NCI-H226 (cell line): ENCODE data around the gene SPATA46.
"Not testable (repeated sequence)": the region's sequence is repeated elsewhere in the genome, so short reads cannot be mapped to it uniquely, and the experiment has no call there.

ENCODE experiments used
- DNase-seq: peaks from one replicate; pipeline ENCODE4 v3.0.0-alpha.2; 2015

SPATA46 gene

DNA sequence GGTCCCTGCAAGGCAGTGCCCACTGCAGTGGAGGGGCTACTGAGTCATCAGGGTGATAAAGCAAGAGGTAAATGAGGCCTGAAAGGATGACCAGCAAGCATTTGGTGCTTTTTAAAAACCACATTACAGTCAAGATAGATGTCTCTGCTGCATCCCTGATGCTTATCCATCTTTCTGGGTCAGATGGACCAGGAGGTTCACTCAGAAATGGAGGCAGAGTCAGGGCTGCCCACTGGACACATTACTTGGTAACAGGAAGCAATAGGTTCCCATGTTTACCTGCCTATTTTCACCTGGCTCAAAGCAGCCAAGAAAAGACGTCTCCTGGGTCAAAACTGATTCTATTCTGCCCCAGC lies 3.6 kb downstream of the SPATA46 start:
- no peak for DNase-seq

DNA sequence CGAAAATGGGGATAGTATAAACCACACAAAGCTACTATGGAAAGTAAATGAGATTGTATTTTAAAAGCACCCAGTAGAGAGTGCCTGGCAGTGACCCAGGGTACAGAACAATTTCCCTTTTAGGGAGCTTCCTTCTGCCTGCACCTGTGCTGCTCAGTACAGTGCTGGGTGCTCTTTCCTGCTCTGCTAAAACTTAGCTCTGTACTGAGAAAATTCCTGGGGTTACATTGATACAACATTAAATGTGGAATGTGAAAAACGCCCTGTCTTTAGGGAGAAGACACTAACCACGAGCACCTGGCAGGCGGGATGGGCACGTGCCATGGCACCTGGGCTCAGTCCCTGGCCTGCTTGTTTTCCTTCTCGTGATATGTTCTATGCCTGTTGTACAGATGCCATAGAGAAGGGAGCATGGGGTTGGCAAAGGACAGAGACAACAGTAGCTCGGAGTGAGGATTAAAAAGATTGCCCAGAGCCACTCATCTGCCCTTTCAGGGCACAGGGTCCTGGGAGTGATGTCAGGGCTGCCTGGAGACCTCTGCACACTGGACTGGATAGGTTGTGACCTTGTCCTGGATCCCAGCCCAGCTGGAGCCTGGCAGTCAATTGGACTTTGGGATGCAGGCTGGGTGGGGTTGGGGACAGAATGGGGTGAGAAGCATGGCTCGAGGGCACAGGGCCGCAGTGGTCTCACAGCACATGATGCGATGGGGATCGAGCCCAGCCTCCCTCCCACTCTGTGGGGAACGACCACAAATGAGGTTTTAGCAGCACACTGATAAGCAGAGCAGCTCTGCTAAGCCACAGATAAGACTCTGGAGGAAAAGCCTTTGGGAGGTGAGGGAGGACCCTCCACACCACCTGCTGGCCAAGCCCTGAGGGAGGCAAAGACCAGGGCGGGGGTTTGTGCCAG lies 4.2 kb downstream of the SPATA46 start:
- DNase-seq: peak; percentile 79

DNA sequence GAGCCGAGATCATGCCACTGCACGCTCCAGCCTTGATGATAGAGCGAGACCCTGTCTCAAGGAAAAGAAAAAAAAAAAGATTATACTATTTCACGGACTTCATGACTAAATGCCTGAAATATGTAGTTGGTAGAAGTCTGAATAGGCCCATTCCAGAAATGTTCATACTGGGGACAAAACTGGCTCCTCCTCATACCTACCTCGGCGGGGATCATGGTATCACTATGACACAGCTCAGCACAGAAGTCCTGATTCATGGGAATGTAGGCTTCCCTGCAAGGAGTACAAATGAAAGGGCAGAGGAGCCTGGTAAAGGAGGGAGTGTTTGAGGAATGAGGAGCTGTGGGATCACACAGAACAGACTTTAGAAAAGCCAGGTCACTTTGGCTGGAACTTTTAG lies 5.0 kb downstream of the SPATA46 start:
- DNase-seq: peak; percentile 51

DNA sequence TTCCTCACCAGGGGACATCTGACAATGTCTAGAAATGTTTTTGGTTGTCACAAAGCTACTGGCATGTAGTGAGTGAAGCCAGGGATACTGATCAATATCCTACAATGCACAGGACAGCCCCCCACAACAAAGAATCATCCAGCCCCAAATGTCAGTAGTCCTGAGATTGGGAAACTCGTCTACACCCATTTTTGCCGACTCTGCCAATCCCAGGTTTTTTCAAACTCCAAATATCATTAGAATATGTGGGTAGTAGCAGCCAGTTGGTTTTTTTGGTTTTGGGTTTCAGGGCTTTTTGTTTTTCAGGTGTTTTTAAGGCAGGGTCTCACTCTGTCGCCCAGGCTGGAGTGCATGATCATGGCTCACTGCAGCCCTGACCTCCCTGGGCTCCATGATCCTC lies 5.9 kb downstream of the SPATA46 start:
- DNase-seq: no peak

DNA sequence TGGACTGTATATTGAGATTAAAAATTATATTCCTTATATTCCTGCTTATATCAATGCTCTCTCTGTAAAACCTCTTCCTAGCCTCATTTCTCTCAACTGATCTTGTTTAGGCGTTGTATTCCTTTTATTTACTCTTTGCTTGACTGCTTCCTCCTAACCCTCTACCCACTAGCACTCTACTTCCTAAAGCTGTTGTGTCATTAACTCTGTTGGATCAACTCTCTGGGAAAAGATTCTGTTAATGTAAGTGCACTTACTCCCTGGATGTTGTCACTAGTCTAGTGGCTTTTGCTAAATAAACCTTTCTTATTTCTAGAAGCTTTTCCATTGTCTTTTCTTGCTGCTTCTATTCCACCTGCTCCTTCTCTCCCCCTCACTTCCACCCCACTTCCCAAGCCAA lies 6.5 kb downstream of the SPATA46 start:
- DNase-seq: no peak

DNA sequence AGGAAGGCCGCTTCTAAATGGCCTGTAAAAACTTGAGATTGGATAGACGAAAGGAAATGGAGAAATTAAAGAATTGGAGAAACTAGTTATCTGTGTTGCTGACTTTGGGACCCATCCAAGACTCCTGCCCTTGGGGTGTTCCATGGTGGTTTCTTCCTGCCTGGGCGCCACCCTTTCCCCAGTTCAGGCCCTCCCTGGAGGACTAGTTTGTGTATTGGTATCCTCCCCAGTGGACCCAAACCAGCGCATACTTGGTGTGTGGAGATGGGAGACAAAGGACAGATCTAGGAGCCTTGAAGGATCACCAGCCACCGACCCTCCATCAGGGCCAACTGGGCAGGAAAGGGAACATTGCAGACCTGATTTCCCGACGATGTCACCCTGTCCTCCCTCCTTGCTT lies 7.1 kb downstream of the SPATA46 start:
- no peak for DNase-seq

DNA sequence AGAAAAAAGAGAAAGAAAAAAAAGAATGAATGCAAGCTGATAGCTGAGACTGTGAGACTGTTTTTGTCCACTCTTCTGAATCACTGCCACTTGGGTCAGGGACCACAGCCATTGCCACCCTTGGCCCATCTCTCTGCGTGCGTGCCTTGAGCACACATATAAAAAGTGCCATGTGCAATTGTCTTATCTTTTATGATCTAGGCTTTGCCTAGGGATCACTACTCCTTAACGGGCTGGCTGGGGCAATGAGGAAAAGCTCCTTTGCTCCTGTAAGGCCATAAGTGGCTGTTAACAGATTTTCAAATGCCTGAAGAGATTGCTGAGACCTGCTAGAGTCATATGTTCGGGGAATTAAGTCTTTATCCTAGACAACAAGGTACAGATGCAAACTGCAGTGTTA lies 8.2 kb downstream of the SPATA46 start:
- no peak for DNase-seq

DNA sequence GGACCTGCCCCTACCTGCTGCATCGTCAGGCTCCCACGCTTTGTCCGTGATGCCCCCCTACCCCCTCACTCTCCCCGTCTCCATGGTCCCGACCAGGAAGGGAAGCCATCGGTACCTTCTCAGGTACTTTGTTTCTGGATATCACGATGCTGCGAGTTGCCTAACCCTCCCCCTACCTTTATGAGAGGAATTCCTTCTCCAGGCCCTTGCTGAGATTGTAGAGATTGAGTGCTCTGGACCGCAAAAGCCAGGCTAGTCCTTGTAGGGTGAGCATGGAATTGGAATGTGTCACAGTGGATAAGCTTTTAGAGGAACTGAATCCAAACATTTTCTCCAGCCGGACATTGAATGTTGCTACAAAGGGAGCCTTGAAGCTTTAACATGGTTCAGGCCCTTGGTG lies 8.9 kb downstream of the SPATA46 start:
- no peak for DNase-seq

DNA sequence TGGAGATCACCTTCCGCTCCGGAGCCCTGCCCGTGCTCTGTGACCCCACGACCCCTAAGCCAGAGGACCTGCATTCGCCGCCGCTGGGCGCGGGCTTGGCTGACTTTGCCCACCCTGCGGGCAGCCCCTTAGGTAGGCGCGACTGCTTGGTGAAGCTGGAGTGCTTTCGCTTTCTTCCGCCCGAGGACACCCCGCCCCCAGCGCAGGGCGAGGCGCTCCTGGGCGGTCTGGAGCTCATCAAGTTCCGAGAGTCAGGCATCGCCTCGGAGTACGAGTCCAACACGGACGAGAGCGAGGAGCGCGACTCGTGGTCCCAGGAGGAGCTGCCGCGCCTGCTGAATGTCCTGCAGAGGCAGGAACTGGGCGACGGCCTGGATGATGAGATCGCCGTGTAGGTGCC lies 9.6 kb downstream of the SPATA46 start:
- no peak for DNase-seq

DNA sequence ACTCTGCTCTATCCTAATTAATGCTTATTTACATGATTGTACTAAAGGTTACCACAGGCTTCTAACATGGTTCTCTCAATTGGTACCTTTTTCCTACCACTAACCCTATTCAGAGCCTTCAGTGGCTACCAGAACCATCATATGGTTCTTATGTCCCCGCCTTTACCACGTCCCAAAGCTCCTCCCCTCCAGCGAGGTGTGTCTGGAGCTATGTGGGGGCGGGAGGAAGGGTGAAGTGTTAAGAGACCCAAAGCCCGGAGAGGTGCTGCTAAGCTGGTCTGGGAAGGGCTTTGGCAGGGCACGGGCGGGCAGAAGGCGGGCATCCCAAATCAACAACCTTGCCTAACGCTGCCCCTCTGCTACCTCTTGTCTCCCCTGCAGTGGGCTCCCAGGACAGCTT lies 10.0 kb downstream of the SPATA46 start:
- no peak for DNase-seq

DNA sequence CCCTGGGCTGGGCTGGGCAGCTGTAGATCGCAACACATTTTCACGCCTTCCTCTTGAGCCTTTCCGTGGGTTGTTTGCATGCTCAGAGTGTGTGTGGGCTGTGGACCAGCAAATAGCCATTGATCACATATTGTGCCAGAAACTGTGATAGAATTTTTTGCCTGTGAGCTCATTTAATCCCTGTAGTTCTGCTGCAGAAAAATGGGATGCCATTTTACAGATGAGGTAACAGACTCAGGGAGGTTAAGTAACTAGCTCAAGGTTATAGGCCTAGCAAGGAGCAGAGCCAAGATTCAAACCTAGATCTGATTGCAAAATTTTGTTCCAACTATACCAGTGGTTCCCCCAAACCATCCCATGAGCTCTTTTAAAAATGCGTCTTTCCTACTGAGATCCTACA lies 10.5 kb downstream of the SPATA46 start:
- DNase-seq: no peak

DNA sequence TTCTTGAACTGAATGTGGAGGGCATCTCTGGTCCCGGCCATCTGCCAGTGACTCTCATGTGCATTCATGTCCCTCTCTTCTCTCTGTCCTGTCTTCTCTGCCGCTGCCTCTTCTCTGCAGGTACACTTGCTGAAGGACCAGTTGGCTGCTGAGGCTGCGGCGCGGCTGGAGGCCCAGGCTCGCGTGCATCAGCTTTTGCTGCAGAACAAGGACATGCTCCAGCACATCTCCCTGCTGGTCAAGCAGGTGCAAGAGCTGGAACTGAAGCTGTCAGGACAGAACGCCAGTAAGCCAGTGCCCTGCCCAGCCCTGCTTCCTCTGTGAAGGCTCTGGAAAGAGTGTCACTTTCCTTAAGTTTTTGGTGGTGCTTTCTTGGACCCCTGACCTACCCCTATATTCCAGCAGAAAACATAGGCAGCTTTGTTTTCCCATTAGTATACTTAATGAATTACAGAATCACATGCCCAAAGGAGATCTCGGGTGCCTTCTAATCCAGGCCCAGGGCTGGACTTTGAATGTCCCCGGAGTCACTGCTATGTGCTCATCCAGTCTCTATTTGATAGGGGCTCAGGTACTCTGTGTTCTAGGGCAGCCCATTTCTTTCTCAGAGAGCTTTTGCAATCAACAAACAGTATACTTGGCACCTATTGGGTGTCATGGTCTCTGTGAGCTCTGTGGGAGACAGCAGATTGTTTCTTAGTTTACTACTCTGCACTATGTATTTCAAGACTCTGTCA lies 11.2 kb downstream of the SPATA46 start:
- no peak for DNase-seq

DNA sequence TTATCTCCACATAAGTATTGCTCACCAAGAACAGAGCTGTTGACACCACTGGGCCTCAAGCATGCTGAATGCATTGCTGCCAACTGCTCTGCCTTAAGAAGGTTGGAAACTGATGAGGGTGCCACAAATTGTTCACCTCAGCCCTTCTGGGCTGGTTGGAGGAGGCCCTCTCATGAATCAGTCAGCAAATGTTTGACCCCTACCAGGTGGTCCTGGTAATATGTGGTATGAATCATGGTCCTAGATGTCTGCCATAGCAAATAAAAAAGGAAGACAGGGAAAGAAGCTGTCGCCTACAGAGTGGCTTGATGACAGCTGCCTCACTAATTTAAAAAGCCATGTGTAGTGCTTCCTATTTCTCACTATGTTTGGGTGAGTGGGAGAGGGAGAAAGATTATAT lies 12.2 kb downstream of the SPATA46 start:
- DNase-seq: no peak

DNA sequence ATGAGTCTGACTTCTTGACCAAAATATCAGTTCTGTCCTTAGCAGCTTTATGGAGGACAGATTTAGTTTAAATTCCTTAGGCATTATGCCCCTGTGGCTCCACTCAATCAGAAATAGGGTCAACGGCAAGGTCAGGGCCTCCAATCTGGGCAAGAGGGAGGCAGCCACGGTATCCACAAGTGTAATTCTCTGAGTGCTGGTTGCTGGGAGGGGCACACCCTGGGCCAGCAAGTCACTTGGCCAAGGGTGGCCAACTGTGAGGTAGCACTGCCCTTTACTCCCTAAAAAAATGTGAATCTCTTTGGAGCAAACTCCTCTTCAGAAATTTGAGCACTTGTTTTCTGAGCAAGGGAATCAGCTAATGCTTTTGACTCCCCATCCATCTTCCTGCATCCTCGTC lies 12.8 kb downstream of the SPATA46 start:
- DNase-seq: no peak

DNA sequence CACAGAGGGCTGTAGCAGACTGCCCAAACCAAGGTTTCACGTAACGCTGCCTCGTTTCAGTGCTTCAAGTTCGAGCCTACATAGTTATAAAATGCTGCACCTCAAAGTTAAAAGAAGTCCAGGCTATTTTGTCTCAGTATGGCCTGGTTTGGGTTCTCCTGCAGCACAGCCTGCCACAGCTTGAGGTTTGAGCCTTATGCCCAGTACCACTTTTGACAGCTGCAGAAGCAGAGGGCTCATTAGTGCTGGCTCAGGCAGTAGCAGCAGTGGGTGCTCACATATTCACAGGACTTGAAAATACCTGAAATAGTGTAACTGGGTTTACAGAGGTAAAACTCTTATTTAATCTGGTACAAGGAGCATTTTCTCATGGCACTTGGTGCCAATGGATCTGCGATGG lies 15.3 kb downstream of the SPATA46 start:
- no peak for DNase-seq

DNA sequence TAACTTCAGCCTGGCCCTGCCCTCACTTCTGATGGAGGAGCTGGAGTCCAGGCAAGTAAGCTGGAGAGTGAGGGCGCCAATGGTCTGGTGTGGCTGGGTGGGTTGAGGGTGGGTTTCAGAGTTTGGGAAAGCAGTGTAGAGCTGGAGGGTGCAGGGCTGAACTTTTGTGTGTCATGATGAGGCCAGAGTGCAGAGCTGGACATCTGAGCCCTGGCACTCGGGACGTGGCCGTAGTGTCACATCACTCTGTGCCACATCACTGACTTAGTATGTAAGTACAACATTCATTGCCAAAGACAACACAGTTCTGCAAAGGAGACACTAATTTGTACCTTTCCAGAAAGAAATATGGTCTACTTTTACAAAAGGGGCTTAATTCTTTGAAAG lies 15.8 kb downstream of the SPATA46 start:
- DNase-seq: no peak

DNA sequence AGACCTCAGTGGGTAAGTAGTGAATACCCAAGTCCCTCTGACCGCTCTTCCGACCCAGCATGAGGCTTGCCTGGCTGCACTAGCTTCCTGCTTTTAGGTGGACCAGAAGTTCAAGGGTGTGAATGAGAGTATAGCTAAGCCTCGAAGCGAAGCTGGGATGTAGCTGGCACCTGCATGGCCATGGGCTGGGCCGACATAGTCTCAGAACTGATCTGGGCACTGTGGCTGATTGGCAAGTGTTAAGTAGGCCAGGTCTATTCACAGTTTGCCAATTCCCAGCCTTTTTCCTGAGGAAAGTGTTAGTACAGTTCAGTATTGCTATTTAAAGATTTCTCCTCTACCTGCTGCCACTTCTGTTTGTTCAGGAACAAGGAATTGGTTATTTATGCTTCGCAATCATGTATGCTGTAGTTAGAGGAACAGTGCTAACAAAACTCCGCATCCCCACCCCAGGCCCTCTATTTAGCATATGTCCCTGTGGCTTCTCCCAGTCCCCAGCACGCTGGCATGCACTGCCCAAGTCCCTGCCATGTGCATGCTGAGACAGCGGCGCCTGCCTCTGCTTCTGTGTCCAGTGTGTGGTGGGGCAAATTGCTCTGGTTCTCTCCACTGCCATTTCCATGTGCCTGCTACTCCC lies 16.3 kb downstream of the SPATA46 start:
- DNase-seq: no peak

DNA sequence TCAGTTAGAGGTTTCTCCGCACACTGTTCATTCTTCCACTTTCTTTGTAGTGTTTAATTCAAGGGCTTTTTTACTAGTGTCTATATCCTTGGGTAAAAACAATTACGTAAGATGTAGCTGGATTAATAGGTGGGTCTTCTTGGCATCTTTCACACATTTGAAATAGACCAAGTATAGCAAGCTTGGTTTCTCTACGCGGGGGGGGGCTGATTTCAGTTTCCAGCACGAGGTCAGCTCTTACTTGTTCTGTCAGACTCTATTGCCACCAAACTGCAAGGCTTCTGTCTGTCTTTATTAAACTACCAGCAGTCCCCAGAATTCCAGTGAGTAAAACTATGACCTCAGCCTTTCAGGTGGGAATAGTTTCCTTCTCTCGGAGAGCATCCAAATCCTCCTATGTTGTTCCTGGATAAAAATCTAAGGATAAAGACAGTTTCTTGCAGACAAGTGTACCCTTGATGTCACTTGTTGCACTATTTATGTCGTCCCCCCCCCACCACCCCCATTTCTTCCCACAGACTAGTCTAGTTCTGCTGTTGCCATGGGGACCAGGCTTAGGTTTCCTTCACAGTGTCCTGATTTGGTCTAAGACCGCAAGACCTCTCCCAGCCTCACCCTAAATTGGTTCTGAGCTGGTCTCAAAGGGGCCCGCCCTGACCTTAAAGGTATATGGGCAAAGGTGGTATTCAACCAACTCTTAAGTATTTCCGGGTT lies 17.0 kb downstream of the SPATA46 start:
- no peak for DNase-seq

DNA sequence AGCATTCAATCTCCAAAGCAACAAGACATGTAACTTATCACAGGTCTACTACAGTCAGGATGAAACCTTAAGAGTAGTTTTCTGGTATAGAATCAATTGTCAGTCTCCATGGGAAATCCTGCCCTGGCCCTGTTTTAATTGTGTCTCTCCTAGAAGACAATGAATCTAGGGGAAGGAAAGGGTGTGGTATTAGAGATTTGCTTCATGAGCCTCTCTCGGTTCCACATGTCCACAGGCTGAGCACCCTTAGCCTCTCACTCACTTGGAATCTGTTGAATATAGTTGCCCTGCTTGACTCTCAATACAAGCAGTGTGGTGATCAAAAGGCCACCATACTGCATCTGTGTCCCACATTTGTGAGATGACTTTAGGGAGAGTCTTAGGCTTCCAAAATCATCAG lies 17.7 kb downstream of the SPATA46 start:
- no peak for DNase-seq

DNA sequence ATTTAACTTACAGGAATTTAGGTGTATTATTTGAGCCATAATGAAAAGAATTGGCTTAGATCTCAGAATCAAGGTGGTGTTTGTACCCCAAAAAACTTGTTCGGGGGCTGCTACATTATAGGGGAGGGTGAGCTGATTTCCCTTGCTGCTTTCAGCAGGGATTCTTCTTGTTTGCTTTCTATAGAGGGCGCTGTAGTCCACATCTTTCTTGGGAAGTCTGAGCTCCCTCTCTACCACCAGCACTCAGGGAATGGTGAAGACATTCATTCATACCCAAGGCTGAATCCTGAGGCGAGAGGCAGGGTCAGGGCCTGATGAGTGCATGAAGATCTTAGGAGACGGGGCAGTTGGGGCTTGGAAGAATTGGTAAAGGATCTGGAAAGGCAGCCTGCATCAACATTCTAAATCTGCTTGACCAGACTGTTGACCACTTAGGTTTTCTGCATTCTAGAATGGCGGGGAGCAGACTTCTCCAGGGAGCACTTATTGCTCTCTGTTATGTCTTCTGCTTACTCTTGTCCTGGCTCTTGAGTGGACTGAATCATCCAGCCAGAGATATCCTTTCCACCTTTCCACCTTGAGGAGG lies 18.9 kb downstream of the SPATA46 start:
- DNase-seq: no peak

DNA sequence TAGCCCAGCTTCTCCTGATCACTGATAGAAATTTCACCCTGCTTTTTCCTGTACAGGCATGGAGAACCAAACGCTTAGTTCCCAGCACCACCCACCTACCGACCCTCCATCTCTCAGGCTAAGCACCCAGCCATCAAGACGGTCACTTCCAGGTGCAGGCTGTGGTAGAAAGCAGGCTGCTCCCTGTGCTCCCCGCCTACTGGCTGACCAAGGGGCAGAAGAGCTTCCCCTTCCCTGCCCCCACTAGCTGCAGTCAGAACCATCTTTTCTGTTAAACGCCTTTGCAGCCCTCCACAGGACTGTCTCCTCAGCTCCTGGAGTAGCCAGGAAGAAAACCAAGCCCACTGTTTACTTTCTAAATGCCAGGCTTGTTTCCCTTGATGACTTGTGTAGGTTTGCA lies 23.0 kb downstream of the SPATA46 start:
- no peak for DNase-seq

DNA sequence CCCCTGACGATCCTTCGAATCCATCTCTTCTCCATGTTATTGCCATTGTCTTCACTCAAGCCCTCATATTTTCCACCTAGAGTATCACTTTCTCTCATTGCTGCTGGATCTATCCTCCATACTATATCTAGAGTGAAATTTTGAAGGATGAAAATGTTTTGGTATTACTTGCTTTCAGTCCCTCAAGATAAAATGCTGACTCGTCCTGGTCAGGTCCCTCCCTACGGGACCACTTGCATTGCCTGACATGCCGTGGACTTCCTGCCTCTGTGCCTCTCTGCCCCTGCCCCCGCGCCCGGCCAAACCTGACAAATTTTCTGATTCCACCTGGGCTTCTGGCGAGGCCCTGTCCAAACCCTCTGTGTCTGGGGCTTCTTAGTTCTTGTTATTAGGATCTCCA lies 23.6 kb downstream of the SPATA46 start:
- DNase-seq: no peak

DNA sequence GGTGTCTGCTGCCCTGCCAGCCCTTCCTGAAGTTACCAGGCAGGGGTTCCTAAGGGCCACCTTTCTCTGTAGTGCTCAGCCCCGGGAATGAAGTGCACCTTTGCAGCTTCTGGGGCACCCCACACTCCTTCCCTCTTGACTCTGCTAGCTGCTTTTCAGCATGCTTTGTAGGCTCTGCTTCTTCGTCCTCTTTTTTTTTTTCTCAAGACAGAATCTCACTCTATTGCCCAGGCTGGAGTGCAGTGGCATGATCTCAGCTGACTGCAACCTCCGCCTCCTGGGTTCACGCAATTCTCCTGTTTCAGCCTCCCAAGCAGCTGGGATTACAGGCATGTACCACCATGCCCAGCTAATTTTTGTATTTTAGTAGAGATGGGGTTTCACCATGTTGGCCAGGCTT lies 24.8 kb downstream of the SPATA46 start:
- not testable (repeated sequence) for DNase-seq
